GM19351 (cell line): Measurements from ENCODE around the gene CD69.
"Not testable (repeated sequence)": the region's sequence is repeated elsewhere in the genome, so short reads cannot be mapped to it uniquely, and the experiment has no call there.

ENCODE experiments used
- ATAC-seq: cut with Tn5 transposase; IDR thresholded peaks from one replicate; pipeline ENCODE4 v1.9.1; 2021; ENCODE audit warnings: mild to moderate bottlenecking, moderate library complexity; ENCODE audit not compliant: unreplicated experiment

Gene CD69

DNA sequence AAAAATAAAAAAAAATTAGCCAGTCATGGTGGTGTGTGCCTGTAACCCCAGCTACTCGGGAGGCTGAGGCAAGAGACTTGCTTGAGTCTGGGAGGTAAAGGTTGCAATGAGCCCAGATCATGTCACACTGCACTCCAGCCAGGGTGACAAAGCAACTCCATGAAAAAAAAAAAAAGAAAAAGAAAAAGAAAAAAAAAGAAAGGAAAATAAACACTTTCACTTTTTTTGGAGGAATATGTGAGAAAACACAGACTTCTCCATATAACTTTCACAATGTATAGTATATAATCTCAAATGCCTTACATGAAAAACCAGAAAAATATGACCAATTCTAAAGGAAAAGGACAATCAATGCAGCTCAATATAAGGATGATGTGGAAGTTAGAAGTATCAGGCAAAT lies 36.7 kb downstream of the CD69 start:
- ATAC-seq = no peak

DNA sequence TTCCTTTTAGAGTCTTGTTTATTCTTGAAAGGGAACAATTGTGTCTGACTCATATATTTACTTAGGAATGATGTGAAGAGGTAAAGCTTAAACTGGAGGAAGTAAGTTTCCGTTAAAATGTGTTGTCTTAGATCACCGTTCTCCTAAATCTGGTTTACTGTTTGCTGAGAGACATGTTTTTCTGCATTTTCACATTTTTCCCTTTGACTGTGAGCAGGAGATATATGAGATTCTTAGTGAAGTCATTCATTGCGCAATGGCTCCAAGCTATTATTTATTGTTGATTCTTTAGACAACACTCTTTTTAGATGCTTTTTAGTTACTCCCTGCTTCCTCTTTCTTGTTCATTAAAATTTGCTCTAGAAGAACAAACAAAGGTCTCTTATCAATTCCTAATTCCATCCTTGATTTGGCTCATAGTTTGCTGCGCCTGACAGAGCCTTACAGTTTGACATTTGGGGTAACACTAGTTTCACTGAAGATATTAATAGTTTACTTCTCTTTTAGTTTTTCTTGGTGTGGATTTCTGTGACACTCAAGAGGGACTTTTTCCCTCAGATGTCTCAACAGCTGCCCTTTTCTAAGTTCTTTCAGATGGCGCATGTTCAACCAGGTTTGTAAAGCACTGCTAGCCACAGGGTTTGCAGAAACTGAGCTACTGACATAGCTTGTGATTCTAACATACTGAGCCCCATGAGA lies 39.2 kb downstream of the CD69 start:
- peak; percentile 67 for ATAC-seq

DNA sequence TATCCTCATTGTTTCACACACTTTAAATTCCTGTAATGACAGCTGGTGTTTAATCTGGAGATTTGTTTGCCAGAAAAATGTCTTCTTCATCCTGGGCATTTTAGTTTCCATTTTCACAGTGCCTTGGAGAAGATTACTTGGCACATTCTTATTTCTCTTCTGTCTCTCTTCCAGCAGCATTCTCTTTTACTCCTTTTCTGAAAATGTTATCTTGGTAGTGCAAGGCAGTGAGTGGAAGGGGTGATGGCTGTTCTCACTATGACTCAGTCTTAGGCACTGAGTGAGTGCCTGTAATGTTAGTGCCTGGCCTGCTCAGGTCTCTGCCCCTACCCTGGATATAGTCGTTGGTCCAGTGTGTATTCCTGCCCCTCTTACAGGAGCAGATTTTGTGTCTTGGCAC lies 40.9 kb downstream of the CD69 start:
- ATAC-seq = peak; percentile 39

DNA sequence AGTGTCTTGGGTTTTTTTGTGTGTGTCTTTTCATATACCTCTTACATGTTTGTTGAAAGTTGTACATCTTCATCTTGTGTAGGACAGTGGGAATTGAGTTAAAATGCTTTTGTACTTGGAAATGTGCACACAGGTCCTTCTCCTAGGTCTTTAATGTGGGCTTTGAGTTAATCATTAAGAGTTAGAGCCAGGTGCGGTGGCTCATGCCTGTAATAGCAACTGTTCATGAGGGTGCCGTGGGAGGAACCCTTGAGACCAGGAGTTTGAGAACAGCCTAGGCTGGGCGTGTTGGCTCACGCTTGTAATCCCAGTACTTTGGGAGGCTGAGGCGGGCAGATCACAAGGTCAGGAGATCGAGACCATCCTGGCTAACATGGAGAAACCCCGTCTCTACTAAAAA lies 41.7 kb downstream of the CD69 start:
- ATAC-seq = no peak

GRCh38 chr12:9717070-9717925 lies 43.4 kb downstream of the CD69 start:
- no peak for ATAC-seq

DNA sequence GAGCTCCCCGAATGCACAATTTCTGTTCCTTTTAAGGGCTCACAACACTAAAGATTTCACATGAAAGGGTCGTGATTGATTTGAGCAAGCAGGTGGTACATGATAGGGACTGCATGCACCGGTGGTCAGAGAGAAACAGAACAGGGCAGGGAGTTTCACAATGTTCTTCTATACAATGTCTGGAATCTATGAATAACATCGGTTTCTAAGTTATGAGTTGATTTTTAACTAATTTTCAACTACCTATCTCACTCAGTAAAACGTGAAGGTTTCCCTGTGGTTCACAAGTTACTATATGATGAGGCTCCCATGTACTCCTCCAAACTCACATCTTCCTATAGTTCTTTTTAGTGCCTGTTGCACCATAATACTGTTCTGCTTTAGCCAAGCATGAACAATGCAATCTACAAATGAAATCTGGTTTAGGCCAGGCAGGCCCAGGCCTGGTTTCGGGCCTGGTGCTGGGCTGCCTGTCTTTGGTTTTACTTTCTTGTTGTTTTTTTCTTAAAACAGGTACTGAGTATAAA lies 47.6 kb downstream of the CD69 start:
- peak; percentile 69 for ATAC-seq

- no peak for ATAC-seq
Measured at GRCh38 chr12:9711664-9712063, 49.0 kb downstream of the CD69 start.

GRCh38 chr12:9710584-9711375 lies 49.9 kb downstream of the CD69 start:
- no peak for ATAC-seq

DNA sequence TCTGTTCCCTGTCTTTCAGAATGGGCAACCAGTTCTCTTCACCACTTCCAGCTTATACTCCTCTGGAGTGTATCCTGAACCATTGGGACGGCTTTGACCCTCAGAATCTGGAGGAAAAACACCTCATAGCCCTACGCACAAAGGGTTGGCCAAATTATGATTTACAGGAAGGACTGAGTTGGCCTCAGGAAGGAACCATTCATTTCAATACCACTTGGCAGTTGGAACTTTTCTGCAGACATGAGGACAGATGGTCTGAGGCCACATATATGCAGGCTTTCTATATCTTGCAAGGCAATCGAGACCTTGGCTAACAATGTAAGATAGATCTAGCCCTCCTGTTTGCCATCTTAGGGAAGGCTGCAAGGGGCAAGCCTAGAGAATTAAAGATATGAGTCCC lies 51.8 kb downstream of the CD69 start:
- no peak for ATAC-seq

DNA sequence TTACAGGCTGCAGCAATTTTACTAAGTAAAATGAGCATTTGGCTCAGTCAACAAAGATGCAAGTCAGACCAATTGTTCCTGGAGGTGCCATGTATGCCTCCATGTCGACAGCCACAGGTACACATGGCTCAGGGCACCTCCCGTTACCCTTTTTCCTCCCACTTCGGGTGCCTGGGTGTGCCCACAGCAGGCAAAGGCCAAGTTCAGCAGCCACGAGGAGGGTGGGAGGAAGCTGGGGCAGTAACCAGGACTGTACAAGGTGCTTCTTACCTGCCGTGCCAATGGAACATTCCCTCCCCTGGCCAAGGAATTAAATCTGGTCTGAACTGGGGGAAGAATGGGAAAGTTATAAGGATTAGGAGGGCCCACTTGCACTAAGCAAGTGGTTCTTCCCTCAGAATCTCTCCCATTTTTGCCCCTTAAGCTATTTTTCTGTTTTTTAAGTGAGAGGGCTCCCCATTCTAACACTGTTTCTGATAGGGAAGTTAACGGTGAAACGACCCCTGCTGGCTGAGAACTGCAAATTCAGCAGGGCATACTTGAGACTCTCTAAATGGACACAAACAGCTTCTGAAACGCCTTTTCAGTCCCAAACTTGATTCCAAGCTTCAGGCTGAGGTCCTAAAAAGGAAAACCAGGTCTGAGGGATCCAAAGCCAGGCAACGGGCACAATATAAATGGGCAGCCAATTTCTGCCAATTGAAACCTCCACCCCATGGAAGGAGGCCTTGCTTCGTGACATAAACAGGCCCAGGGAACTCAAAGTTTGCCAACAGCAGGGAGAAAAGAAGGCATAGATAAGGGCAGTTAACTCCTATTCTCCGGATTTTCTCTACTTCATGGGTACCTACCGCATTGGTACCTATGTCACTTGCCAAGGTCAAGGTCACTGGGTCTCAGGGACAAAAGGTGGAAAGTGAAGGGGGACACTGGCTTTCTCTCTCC lies 52.6 kb downstream of the CD69 start:
- no peak for ATAC-seq

GRCh38 chr12:9707356-9707755 lies 53.3 kb downstream of the CD69 start:
- ATAC-seq = no peak

DNA sequence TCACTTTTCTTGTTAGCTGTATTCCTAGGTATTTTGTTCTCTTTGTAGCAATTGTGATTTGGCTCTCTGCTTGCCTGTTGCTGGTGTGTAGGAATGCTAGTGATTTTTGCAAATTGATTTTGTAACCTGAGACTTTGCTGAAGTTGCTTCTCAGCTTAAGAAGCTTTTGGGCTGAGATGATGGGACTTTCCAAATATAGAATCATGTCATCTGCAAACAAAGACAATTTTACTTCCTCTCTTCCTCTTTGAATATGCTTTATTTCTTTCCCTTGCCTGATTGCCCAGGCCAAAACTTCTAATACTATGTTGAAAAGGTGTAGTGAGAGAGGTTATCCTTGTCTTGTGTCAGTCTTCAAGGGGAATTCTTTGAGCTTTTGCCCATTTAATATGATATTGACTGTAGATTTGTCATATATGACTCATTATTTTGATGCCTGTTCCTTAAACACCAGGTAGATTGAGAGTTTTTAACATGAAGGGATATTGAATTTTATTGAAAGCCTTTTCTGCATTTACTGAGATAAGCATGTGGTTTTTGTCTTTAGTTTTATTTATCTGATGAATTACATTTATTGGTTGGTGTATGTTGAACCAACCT lies 54.5 kb downstream of the CD69 start:
- ATAC-seq = no peak

GRCh38 chr12:9704561-9704960 lies 56.1 kb downstream of the CD69 start:
- ATAC-seq = not testable (repeated sequence)
